K562 (cell line): ENCODE results near the gene SLC25A33. TPM values are rescaled to one million over a fixed set of nuclear protein-coding genes. Genes with fewer than 3 reads are reported as not detected.

Source experiments
- AFF4 ChIP-seq: sonication (generic); formaldehyde crosslinking; IDR thresholded peaks from 2 replicates; pipeline ENCODE4 v1.8.0; 2023; ENCODE audit warnings: mild to moderate bottlenecking, missing genetic modification reagents
- C11orf30 ChIP-seq: fragments of 450-650 bp; IDR thresholded peaks from 2 replicates; pipeline ENCODE4 v1.6.1; 2016; ENCODE audit warnings: low read depth, mild to moderate bottlenecking
- CBFB ChIP-seq: sonication (generic); formaldehyde crosslinking; IDR thresholded peaks from 2 replicates; pipeline ENCODE4 v1.4.0; 2020; ENCODE audit warnings: mild to moderate bottlenecking, missing genetic modification reagents
- CGGBP1 ChIP-seq: fragments of 250-450 bp; sonication (Bioruptor Pico); IDR thresholded peaks from 2 replicates; pipeline ENCODE4 v1.9.0; 2021; ENCODE audit warnings: mild to moderate bottlenecking
- DIDO1 ChIP-seq: fragments of 450-650 bp; IDR thresholded peaks from 2 replicates; pipeline ENCODE4 v1.6.1; 2016; ENCODE audit warnings: low read depth, missing biosample characterization, missing genetic modification characterization
- DPF2 ChIP-seq: fragments of 450-650 bp; IDR thresholded peaks from 2 replicates; pipeline ENCODE4 v1.6.1; 2016
- E4F1 ChIP-seq: fragments of 250-450 bp; sonication (Bioruptor Pico); IDR thresholded peaks from 2 replicates; pipeline ENCODE4 v1.5.0; 2021; ENCODE audit warnings: mild to moderate bottlenecking, borderline replicate concordance
- LCOR ChIP-seq: sonication (generic); formaldehyde crosslinking; IDR thresholded peaks from 2 replicates; pipeline ENCODE4 v1.8.0; 2022; ENCODE audit warnings: mild to moderate bottlenecking, missing genetic modification reagents
- MAZ ChIP-seq, 2 experiments: fragments of 450-650 bp in 1 of 2; sonication (generic) in 1 of 2; formaldehyde crosslinking; IDR thresholded peaks in 1 of 2; conservative IDR thresholded peaks in 1 of 2; 2 replicates each; pipeline versions ENCODE4 v1.4.0 to v1.5.0; 2020; ENCODE audit warnings: mild to moderate bottlenecking in 1 of 2, missing genetic modification reagents in 1 of 2
- MLLT1 ChIP-seq, 2 experiments: fragments of 450-650 bp; IDR thresholded peaks; 2 replicates each; pipeline ENCODE4 v1.6.1; 2016
- MNT ChIP-seq, 2 experiments: fragments of 450-650 bp; conservative IDR thresholded peaks; 2 replicates each; pipeline ENCODE4 v1.6.1; 2017; ENCODE audit warnings: mild to moderate bottlenecking in 2 of 2, moderate library complexity in 2 of 2
- NONO ChIP-seq, 2 experiments: fragments of 200-400 bp in 1 of 2; fragments of 450-650 bp in 1 of 2; formaldehyde crosslinking in 1 of 2; IDR thresholded peaks; 2 replicates each; pipeline ENCODE4 v1.6.1; 2017; ENCODE audit warnings: low read depth in 2 of 2, mild to moderate bottlenecking in 2 of 2, moderate library complexity in 2 of 2, low read length in 1 of 2
- POLR2G ChIP-seq: fragments of 200-400 bp; formaldehyde crosslinking; IDR thresholded peaks from 2 replicates; pipeline ENCODE4 v1.6.1; 2017; ENCODE audit warnings: low read depth, mild to moderate bottlenecking, antibody characterized with exemption, low read length, moderate library complexity
- RCOR1 ChIP-seq, 2 experiments: IDR thresholded peaks; 2 replicates each; pipeline ENCODE4 v1.6.1; 2012; ENCODE audit warnings: low read depth in 2 of 2, low read length in 2 of 2, borderline replicate concordance in 1 of 2, improper control_type of control experiment in 1 of 2
- TGIF2 ChIP-seq: sonication (generic); formaldehyde crosslinking; IDR thresholded peaks from 2 replicates; pipeline ENCODE4 v1.8.1; 2022; ENCODE audit warnings: mild to moderate bottlenecking, missing genetic modification reagents, moderate library complexity
- U2AF1 ChIP-seq: fragments of 200-400 bp; formaldehyde crosslinking; optimal IDR thresholded peaks from 2 replicates; pipeline ENCODE3; 2017; ENCODE audit warnings: mild to moderate bottlenecking, low read depth, low read length, moderate library complexity
- ZNF75A ChIP-seq: fragments of 450-650 bp; formaldehyde crosslinking; IDR thresholded peaks from 2 replicates; pipeline ENCODE4 v1.4.0; 2020; ENCODE audit warnings: mild to moderate bottlenecking
- polyA plus RNA-seq, 8 experiments: library from polyadenylated mRNA; depleted of rRNA in 4 of 8; stranded (reverse) in 5 of 8; unstranded in 3 of 8; fragments of >200 nt; fragmentation: Nextera tagmentation in 2 of 8; fragmentation: Illumina TruSeq in 1 of 8; extraction: Ambion mirVana in 2 of 8; extraction: Trizol in 1 of 8; gene quantifications; 2 replicates each; pipeline versions ENCODE4 v1.2.1 to v1.2.3, GENCODE V29; 2011 to 2014; ENCODE audit warnings: inconsistent platforms in 1 of 8, missing spikeins in 1 of 8
- total RNA-seq, 7 experiments: library from RNA; depleted of rRNA in 6 of 7; stranded (reverse); fragments of >200 nt in 6 of 7; fragmentation: Illumina TruSeq in 2 of 7; extraction: Trizol in 2 of 7; gene quantifications; 2 replicates each; pipeline versions ENCODE4 v1.2.1 to v1.2.3, GENCODE V29; 2011 to 2021; ENCODE audit warnings: low replicate concordance in 1 of 7

Gene SLC25A33
- total and polyA plus RNA-seq, 9 of the 15 experiments (the other 6 are each of a cell fraction or from before 2014, with no cell fraction given): 3.2 to 23.5 (median 17.5) TPM

GRCh38 chr1:9539829-9540550, 725 bp downstream of the SLC25A33 start (continued):
- TF ChIP-seq TGIF2: peak; percentile 73
- peak in 1 of 2 experiments; percentile 71; a peak in 1 of 4 replicates for TF ChIP-seq NONO (IDR thresholded peaks at IDR 0.05; ENCODE audit: low read depth in 2 of 2, low read length in 1 of 2)
- no peak for TF ChIP-seq ZNF75A (CRISPR knock-in tag)
- peak in 1 of 2 experiments; percentile 5; a peak in 1 of 4 replicates for TF ChIP-seq RCOR1 (IDR thresholded peaks at IDR 0.05; ENCODE audit: borderline replicate concordance in 1 of 2, low read depth in 2 of 2, low read length in 2 of 2)
- TF ChIP-seq E4F1: no peak
- 0 out of 4 replicates have a peak, but pooled peaks of 1 of the 2 experiments have one; percentile 40 for TF ChIP-seq MLLT1 (IDR thresholded peaks at IDR 0.05)
- 0 out of 2 replicates have a peak, but pooled peaks have one; percentile 60 for TF ChIP-seq AFF4
- peak; percentile 38 to 65; a peak in 3 of 4 replicates for TF ChIP-seq MNT (conservative IDR thresholded peaks at IDR 0.05)
- TF ChIP-seq LCOR (CRISPR knock-in tag): peak; percentile 43; the same call in 1 of the 2 replicates
- TF ChIP-seq U2AF1: peak; percentile 35
- TF ChIP-seq POLR2G: peak; percentile 70
- TF ChIP-seq DIDO1 (tag): no peak
- peak; percentile 29; the same call in 1 of the 2 replicates for TF ChIP-seq DPF2
- TF ChIP-seq CGGBP1 (CRISPR knock-in tag): no peak
- TF ChIP-seq MAZ (CRISPR knock-in tag; conservative IDR thresholded peaks at IDR 0.05 in 1 of 2, IDR thresholded peaks at IDR 0.05 in 1 of 2): peak; percentile 70 to 80
- no peak for TF ChIP-seq C11orf30
- peak; percentile 87 for TF ChIP-seq CBFB
